ENCODE results near the gene PRMT3. TPM values are rescaled to one million over a fixed set of nuclear protein-coding genes. Genes with fewer than 3 reads are reported as not detected.

PRMT3 gene
- total RNA-seq (2022; extraction: Qiagen RNA extraction; ENCODE audit: low read depth): 21.3 to 39.2 TPM (median 30.6 TPM) in 5 replicates

GRCh38 chr11:20387261-20388095 lies at the start of gene PRMT3:
TSS of gene PRMT3 (plus strand) at chr11:20387716. CDS start at chr11:20387747, 31 bp downstream.

GRCh38 chr11:20363500-20364340 lies 23.8 kb upstream of the PRMT3 start, which contains the start of gene HTATIP2:
TSS of gene HTATIP2 (plus strand) at chr11:20363714. CDS start at chr11:20364238, 524 bp downstream.

Other genes starting within 250 kb of the PRMT3 start
- not detected in 5 replicates for gene DBX1, start 227.2 kb upstream of the PRMT3 start, total RNA-seq (2022; extraction: Qiagen RNA extraction; ENCODE audit: low read depth)
- gene HTATIP2, start 24.0 kb upstream of the PRMT3 start, total RNA-seq (2022; extraction: Qiagen RNA extraction; ENCODE audit: low read depth): 191 to 212 TPM (median 195 TPM) in 5 replicates
- gene SLC6A5, start 211.9 kb downstream of the PRMT3 start, total RNA-seq (2022; extraction: Qiagen RNA extraction; ENCODE audit: low read depth): not detected in 5 replicates